Endothelial cell (in vitro differentiated cells): ENCODE measurements around the gene POLR3H. TPM values are rescaled to one million over a fixed set of nuclear protein-coding genes. Genes with fewer than 3 reads are reported as not detected.

Experiments used
- DNase-seq: peaks from one replicate; pipeline ENCODE4 v3.0.0; 2021; ENCODE audit warnings: low spot score
- H3K27ac Mint-ChIP-seq: one replicate; pipeline ENCODE4 v1.8.0; 2021; ENCODE audit warnings: mixed read lengths, inconsistent platforms; ENCODE audit not compliant: unreplicated experiment
- H3K27me3 Mint-ChIP-seq: one replicate; pipeline ENCODE4 v1.8.0; 2021; ENCODE audit warnings: mild to moderate bottlenecking, moderate library complexity, mixed read lengths, inconsistent platforms; ENCODE audit not compliant: unreplicated experiment
- H3K36me3 Mint-ChIP-seq: one replicate; pipeline ENCODE4 v1.8.0; 2021; ENCODE audit warnings: mild to moderate bottlenecking, low read depth, mixed read lengths, inconsistent platforms; ENCODE audit not compliant: unreplicated experiment
- H3K4me1 Mint-ChIP-seq: one replicate; pipeline ENCODE4 v1.8.0; 2021; ENCODE audit warnings: mild to moderate bottlenecking, mixed read lengths, inconsistent platforms; ENCODE audit not compliant: unreplicated experiment
- H3K4me3 Mint-ChIP-seq: one replicate; pipeline ENCODE4 v1.8.0; 2021; ENCODE audit warnings: mild to moderate bottlenecking, mixed read lengths, inconsistent platforms; ENCODE audit not compliant: unreplicated experiment
- H3K9me3 Mint-ChIP-seq: one replicate; pipeline ENCODE4 v1.8.0; 2021; ENCODE audit warnings: mixed read lengths, inconsistent platforms; ENCODE audit not compliant: unreplicated experiment
- total RNA-seq: library from RNA; stranded (reverse); fragmentation: NEBNext Ultra II Directional; extraction: Animal tissue kit (Norgen Biotek cat#: 25700); gene quantifications from one replicate; pipeline ENCODE4 v1.2.1, GENCODE V29; 2021; ENCODE audit not compliant: unreplicated experiment
- TF ChIP-seq, protein P1 (sequence below): fragments of 200-600 bp; sonication (generic); IDR thresholded peaks from one replicate; pipeline ENCODE4 v1.5.0; 2021; ENCODE audit warnings: antibody characterized with exemption; ENCODE audit not compliant: unreplicated experiment

POLR3H gene
- total RNA-seq, 1 donor from 2014 or later = 20.8 TPM

DNA sequence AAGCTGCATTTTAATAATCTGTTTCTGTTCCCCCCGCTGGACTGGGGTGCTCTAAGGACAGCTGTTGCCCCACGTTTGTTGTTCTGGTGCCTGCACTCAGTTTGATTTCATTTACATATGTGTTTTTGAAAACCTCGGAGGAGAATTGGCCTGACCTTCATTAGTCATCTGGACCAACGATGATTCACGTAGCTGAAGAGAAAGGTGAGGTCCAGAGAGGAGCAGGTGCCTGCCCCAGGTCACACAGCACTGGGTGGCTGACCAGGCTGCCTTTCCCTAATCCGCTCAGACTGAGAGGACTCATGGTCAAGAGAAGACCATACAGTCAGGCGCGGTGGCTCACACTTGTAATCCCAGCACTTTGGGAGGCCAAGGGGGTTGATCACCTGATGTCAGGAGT lies 20.3 kb upstream of the POLR3H start:
- Mint-ChIP-seq H3K36me3 (no peaks in the 10 kb centered on the region), H3K9me3 (no peaks in the 10 kb centered on the region), H3K27me3 (peaks cover 6% of the 10 kb centered on the region), H3K4me3 (no peak overlapping the region), H3K4me1 (peaks cover 3% of the 10 kb centered on the region), H3K27ac (no peak overlapping the region)
- DNase-seq = no peak
- TF ChIP-seq, protein P1, sequence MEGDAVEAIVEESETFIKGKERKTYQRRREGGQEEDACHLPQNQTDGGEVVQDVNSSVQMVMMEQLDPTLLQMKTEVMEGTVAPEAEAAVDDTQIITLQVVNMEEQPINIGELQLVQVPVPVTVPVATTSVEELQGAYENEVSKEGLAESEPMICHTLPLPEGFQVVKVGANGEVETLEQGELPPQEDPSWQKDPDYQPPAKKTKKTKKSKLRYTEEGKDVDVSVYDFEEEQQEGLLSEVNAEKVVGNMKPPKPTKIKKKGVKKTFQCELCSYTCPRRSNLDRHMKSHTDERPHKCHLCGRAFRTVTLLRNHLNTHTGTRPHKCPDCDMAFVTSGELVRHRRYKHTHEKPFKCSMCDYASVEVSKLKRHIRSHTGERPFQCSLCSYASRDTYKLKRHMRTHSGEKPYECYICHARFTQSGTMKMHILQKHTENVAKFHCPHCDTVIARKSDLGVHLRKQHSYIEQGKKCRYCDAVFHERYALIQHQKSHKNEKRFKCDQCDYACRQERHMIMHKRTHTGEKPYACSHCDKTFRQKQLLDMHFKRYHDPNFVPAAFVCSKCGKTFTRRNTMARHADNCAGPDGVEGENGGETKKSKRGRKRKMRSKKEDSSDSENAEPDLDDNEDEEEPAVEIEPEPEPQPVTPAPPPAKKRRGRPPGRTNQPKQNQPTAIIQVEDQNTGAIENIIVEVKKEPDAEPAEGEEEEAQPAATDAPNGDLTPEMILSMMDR = no peak

DNA sequence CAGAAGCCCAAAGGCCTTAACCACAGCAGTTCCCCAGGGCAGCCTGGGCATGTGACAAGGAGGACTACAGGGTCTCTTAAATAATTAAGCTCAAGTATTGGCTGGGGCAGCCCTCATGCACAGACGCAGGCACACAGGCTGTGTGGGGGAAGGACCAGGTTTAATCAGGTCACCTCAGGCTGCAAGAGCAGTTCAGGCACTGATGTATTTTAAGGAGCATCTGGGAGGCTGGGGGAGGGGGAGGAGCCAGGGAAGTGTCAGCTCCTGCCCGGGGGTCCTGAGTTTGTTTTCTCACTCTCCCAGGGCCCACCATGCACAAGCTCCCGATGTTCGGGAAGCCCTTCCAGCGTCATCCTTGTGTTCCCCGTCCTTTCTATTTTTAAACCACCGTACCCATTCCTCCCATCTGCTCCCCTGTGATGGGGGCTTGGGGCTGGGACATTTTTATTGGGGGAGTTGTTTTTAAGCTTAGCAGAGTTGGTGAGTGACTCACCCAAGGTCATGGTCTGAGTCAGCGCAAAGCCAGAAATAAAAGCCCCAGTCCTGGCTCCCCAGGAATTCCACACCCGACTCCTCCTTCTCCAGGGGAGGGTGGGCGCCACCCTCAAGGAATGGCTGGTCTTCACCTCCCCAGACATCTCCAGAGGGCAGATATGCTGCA lies 18.9 kb upstream of the POLR3H start:
- no peaks in the 10 kb centered on the region for H3K9me3 Mint-ChIP-seq
- no peak overlapping the region for H3K4me3 Mint-ChIP-seq

DNA sequence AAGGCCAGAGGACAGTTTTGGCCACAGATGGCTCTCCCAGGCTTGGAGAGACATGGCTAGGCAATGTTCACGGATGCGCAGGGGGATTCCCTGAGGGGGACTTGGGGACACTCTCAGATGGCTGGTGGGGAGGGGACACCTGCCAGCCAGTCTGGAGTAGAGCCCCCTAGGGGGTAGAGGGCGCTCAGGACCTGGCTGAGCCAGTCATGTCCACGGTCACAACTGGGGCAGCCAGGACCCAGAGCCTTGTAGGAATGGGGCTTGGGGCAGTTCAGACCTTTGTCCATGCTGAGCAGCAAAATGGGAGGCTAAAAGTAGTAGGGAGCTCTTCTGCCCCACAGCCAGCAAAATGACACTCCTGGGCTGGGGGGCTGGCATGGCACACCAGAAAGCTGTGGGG lies 18.2 kb upstream of the POLR3H start:
- TF ChIP-seq, protein P1 = no peak
- Mint-ChIP-seq H3K9me3 (no peaks in the 10 kb centered on the region), H3K4me1 (peaks cover 3% of the 10 kb centered on the region), H3K27me3 (peaks cover 2% of the 10 kb centered on the region), H3K36me3 (no peaks in the 10 kb centered on the region), H3K4me3 (no peak overlapping the region), H3K27ac (no peak overlapping the region)
- DNase-seq = no peak

More for the DNA sequence above, 18.9 kb upstream of the POLR3H start:
- H3K36me3 Mint-ChIP-seq = no peaks in the 10 kb centered on the region
- no peak for DNase-seq
- H3K4me1 Mint-ChIP-seq = peaks cover 3% of the 10 kb centered on the region
- TF ChIP-seq, protein P1 = no peak
- H3K27ac Mint-ChIP-seq = no peak overlapping the region
- H3K27me3 Mint-ChIP-seq = peaks cover 2% of the 10 kb centered on the region

DNA sequence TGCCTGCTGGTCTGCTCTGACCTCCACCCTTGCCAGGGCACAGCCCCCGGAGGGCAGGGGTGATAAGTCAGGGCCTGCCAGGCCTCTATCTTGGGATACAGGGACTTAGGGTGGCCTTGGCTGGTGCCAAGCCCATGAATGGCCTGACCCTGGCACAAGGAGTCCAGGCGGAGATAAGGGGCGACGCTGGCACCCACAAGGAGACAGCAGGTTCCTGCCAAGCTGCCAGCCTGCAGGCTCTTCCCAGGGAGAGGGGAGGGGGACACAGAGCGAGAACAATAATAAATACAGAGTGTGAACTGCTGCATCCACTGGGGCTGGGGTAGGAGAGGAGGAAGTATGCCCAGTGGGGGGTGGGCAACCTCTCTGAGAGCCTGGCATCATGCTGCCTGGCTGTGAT lies 17.5 kb upstream of the POLR3H start:
- TF ChIP-seq, protein P1 = no peak
- no peak for DNase-seq
- H3K36me3 Mint-ChIP-seq = no peaks in the 10 kb centered on the region
- H3K4me3 Mint-ChIP-seq = no peak overlapping the region
- peaks cover 4% of the 10 kb centered on the region for H3K27me3 Mint-ChIP-seq
- peaks cover 3% of the 10 kb centered on the region for H3K4me1 Mint-ChIP-seq
- H3K27ac Mint-ChIP-seq = no peak overlapping the region
- no peaks in the 10 kb centered on the region for H3K9me3 Mint-ChIP-seq

DNA sequence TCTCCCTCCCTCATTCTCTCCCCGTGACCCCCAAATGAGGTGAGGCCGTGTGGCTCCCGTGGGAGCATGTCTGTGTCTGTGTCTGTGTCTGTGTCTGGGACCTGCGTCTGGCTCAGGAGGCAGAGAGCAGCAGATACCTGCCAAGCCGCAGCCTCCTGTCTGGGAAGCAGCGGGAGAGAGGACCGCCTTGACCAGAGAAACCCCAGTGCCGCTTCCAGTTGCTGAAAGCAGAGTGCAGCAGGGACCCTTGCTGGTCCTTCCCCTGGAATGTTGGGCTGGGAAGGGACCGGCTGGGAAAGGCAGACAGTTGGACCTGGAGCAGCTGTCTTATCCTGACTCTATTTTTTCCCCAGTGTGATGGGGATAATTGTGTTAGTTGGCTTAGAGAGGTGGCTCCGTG lies 17.1 kb upstream of the POLR3H start:
- H3K27me3 Mint-ChIP-seq = peaks cover 5% of the 10 kb centered on the region
- H3K4me1 Mint-ChIP-seq = peaks cover 3% of the 10 kb centered on the region
- no peak for DNase-seq
- no peak overlapping the region for H3K4me3 Mint-ChIP-seq
- no peak overlapping the region for H3K27ac Mint-ChIP-seq
- H3K9me3 Mint-ChIP-seq = no peaks in the 10 kb centered on the region
- TF ChIP-seq, protein P1 = no peak
- no peaks in the 10 kb centered on the region for H3K36me3 Mint-ChIP-seq
